Right cardiac atrium (tissue), 5 donors: ENCODE results near the gene SEZ6L2. TPM values are rescaled to one million over a fixed set of nuclear protein-coding genes. Genes with fewer than 3 reads are reported as not detected.
A peak's percentile ranks its signal among the peaks of the same experiment; 100 is the strongest.
"Not testable (repeated sequence)": the region's sequence is repeated elsewhere in the genome, so short reads cannot be mapped to it uniquely, and the experiment has no call there.

Experiments used
- ATAC-seq, 2 donors: fragments of 200-7000 bp; cut with Tn5 transposase; one replicate each; pipeline versions ENCODE4 v1.8.0 to v1.9.1; 2020; ENCODE audit warnings: moderate library complexity in 2 of 2, mild to moderate bottlenecking in 1 of 2
- DNase-seq, 3 donors: peaks; one replicate each; pipeline ENCODE4 v3.0.0-alpha.2; 2020
- H3K27ac ChIP-seq: one replicate; pipeline ENCODE4 v1.5.1; 2013; ENCODE audit warnings: mild to moderate bottlenecking, low read length, control low read depth, moderate library complexity
- H3K27me3 ChIP-seq: one replicate; pipeline ENCODE4 v1.6.1; 2013; ENCODE audit not compliant: control insufficient read depth, insufficient read depth
- H3K4me1 ChIP-seq: one replicate; pipeline ENCODE4 v1.6.1; 2013; ENCODE audit warnings: low read length; ENCODE audit not compliant: control insufficient read depth, insufficient read depth
- H3K4me3 ChIP-seq: one replicate; pipeline ENCODE4 v1.5.1; 2013; ENCODE audit warnings: low read length, control low read depth
- H3K9me3 ChIP-seq: one replicate; pipeline ENCODE4 v1.6.1; 2013; ENCODE audit warnings: low read length; ENCODE audit not compliant: control insufficient read depth
- WGBS: extraction: QIAGEN DNeasy Blood & Tissue Kit; methylation state at CpG from one replicate; pipeline ENCODE4 v1.1.7; 2013; 5-methylcytosine and 5-hydroxymethylcytosine counted together
- intact Hi-C, 4 donors: fragments of 100-400 bp; cut with DNase I; formaldehyde crosslinking; loops; one replicate each; pipeline versions ENCODE4 v1.11.0 to v1.14.0; 2022 to 2023
- polyA plus RNA-seq: library from polyadenylated mRNA; stranded (reverse); fragments of 200-250 nt; gene quantifications from one replicate; pipeline ENCODE4 v1.2.3, GENCODE V29; 2013
- total RNA-seq, 4 donors: library from RNA; stranded (reverse); fragmentation: NEBNext Ultra II Directional; extraction: Animal tissue kit (Norgen Biotek cat#: 25700); gene quantifications; one replicate each; pipeline ENCODE4 v1.2.1, GENCODE V29; 2021
- donor health status: healthy with polysubstance abuse.
- donor health status: DM: no; HTN: yes; CAD: no.
- donor health status: DM: no; HTN: no; CAD: no.
- donor health status: DM: no; HTN: yes; CAD: no; lungs with severe emphysema.
- donor health status: DM: yes; HTN: yes; CAD: no.

Gene SEZ6L2
- total and polyA plus RNA-seq, 5 donors: 0.36 to 3.6 (median 1.7) TPM

DNA sequence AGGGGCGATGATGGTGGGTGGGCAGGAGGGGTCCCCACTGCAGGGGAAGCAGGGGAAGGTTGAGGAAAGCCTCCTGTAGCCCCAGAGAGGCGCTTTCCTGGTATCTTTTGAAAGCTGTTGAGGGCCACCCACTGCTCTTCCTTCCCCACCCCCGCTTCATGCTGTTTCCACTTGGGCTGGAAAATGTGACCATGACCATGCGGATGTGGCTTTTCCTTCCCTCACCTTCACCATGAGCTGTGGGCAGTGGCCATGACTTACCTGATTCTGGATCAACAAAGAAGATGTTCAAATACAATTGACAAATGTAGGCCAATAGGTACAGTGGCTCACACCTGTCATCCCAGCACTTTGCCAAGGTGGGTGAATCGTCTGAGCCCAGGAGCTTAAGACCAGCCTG lies 65.3 kb downstream of the SEZ6L2 start:
- no peak overlapping the region for H3K27ac ChIP-seq
- no peak overlapping the region for H3K4me3 ChIP-seq
- H3K27me3 ChIP-seq: no peaks in the 10 kb centered on the region
- WGBS: 92% methylated on average over 5 of the region's 5 CpGs
- no peak for DNase-seq
- no peak for ATAC-seq
- intact Hi-C loops: no loop called here
- H3K4me1 ChIP-seq: no peaks in the 10 kb centered on the region
- H3K9me3 ChIP-seq: no peaks in the 10 kb centered on the region

DNA sequence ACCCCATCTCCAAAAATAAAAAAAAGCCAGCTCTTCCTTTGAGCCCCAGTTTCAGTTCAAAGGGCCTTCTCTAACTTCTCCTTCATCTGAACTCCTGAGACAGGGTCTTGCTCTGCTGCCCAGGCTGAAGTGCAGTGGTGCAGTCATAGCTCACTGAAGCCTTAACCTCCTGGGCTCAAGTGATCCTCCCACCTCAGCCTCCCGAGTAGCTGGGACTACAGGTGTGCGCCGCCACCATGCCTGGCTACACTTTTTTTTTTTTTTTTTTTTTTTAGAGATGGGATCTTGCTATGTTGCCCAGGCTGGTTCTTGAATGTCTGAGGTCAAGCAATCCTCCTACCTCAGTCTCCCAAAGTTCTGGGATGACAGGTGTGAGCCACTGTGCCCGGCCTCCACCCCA lies 66.1 kb downstream of the SEZ6L2 start:
- DNase-seq, H3K4me3 ChIP-seq, intact Hi-C loops, ATAC-seq, H3K4me1 ChIP-seq, H3K27ac ChIP-seq, H3K27me3 ChIP-seq, H3K9me3 ChIP-seq: not testable (repeated sequence)
- WGBS: 96% methylated on average over 4 of the region's 4 CpGs

DNA sequence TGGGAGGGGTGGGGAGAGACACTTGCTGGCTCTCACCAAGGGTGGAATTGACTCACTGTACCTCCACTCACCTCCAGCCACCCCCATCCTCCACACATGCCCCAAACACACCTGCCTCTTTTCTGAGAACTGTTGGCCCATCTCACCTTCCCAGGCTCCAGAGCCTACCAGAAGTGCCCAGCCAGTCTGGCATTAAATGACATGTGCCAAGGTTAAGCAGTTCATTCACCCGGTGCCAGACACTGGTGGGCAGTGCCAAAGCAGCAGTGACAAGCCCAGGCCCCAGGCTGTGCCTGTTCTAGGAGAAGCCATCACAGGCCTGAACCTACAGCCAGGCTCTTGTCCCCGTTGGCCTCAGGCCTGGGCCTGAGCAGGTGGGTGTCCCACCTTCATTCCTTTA lies 67.9 kb downstream of the SEZ6L2 start:
- intact Hi-C loops: no loop called here
- Histone ChIP-seq H3K27ac (no peak overlapping the region), H3K9me3 (no peaks in the 10 kb centered on the region), H3K27me3 (no peaks in the 10 kb centered on the region), H3K4me3 (no peak overlapping the region), H3K4me1 (no peaks in the 10 kb centered on the region)
- ATAC-seq (peak in 1 of 2 donors; percentile 16), DNase-seq (no peak)
- WGBS: 74% methylated on average over 2 of the region's 2 CpGs

DNA sequence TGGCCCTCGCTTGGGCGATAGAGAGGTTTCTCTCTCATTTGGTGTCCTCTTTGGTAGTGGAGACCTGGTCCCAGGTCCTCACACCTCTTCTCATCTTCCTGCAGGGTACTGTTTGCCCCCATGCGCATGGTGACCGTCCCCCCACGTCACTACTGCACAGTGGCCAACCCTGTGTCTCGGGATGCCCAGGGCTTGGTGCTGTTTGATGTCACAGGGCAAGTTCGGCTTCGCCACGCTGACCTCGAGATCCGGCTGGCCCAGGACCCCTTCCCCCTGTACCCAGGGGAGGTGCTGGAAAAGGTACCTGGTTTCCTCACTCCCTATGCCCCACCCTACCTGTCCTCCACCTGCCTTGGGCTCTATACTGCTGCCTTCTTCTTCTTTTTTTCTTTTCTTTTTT lies 68.6 kb downstream of the SEZ6L2 start:
- no peak for DNase-seq
- Histone ChIP-seq H3K27ac (no peak overlapping the region), H3K4me3 (no peak overlapping the region), H3K9me3 (no peaks in the 10 kb centered on the region), H3K27me3 (no peaks in the 10 kb centered on the region), H3K4me1 (peaks cover 5% of the 10 kb centered on the region)
- intact Hi-C loops: no loop called here
- 93% methylated on average over 11 of the region's 11 CpGs for WGBS
- ATAC-seq: no peak

DNA sequence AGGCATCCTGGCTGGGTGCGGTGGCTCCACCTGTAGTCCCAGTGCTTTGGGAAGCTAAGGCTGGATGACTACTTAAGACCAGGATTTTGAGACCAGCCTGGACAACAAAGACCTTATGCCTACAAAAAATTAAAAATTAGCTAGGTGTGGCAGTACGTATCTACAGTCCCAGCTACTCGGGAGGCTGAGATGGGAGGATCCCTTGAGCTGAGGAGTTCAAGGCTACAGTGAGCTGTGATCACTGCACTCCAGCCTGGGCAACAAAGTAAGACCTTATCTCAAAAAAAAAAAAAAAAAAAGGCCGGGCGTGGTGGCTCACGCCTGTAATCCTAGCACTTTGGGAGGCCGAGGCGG lies 73.0 kb downstream of the SEZ6L2 start:
- 89% methylated on average over 6 of the region's 8 CpGs for WGBS
- H3K9me3 ChIP-seq: no peaks in the 10 kb centered on the region
- H3K4me3 ChIP-seq: no peak overlapping the region
- peak overlapping the region; percentile 34 for H3K27ac ChIP-seq
- peaks cover 17% of the 10 kb centered on the region for H3K4me1 ChIP-seq
- H3K27me3 ChIP-seq: no peaks in the 10 kb centered on the region
- intact Hi-C loops: no loop called here
- ATAC-seq: no peak
- DNase-seq: no peak

DNA sequence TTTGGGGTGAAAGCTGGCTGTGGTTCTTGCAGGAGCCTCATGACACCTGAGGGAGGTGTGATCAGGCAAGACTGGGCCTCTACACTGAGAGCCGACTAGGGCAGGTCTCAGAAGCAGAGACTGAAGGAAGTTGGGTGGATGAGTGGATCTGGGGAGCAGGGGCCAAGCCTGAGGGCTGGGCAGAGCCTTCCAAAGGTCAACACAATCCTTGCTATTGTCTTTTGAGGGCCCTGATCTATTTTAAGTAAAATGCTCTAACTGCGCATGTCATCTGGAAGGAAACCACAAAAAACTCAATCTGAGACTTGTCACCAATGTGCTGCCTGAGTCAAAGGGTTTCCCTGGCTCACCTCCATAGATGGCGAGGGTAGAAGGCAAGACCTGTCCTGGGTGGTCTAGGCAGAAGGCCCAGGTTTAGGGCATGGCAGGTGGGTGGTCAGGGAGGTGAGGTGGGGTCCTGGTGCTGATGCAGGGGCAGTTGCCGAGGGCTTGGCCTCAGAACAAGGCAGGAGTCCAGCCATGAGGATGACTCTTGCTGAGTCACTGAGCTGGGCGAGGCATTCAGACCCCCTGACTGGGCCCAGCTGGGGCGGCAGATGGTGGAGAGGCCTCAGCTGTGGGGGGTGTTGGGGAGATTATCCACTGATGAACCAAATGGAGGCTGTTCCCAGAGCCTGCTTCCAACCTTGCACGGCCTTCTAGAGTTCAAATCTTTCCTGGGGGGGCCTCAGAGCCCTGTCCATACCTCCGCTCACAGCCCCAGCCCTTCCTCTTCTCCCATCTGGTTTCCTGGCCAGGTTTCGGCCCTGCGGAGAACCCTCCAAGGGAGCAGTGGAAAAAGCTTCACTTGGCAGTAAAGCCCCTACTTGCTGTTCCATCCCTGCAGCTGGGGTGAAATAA lies 74.0 kb downstream of the SEZ6L2 start:
- 43% methylated on average over 10 of the region's 10 CpGs for WGBS
- Histone ChIP-seq H3K9me3 (no peaks in the 10 kb centered on the region), H3K27me3 (no peaks in the 10 kb centered on the region), H3K27ac (peak overlapping the region; percentile 34), H3K4me3 (no peak overlapping the region), H3K4me1 (peaks cover 17% of the 10 kb centered on the region)
- peak; percentile 38 to 79 for ATAC-seq
- DNase-seq: peak; percentile 79 to 83 (median 80)
- intact Hi-C loops: no loop called here

DNA sequence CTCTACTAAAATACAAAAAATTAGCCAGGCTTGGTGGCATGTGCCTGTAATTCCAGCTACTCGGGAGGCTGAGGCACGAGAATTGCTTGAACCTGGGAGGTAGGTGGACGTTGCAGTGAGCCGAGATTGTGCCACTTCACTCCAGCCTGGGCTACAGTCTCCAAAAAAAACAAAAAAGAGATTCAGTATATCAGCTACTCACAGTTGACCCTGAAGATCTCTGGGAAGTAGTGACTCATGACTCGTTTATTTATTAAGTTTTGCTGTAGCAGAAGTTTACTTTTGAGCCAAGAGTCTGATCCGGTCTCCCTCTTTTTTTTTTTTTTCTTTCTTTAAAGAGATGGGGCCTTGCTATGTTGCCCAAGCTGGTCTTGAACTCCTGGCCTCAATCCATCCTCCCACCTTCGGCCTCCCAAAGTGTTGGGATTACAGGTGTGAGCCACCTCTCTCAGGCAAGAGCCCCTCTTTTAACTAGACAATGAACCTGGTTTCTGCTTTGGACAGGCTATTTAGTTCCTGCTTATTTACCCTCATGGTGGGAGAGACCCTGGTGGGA lies 74.7 kb downstream of the SEZ6L2 start:
- Histone ChIP-seq H3K27ac (peak overlapping the region; percentile 34), H3K4me3 (no peak overlapping the region), H3K27me3 (no peaks in the 10 kb centered on the region), H3K4me1 (peaks cover 17% of the 10 kb centered on the region), H3K9me3 (no peaks in the 10 kb centered on the region)
- 35% methylated on average over 7 of the region's 7 CpGs for WGBS
- DNase-seq (peak in 1 of 3 donors; percentile 45), ATAC-seq (peak; percentile 53 to 71)
- intact Hi-C loops: no loop called here

DNA sequence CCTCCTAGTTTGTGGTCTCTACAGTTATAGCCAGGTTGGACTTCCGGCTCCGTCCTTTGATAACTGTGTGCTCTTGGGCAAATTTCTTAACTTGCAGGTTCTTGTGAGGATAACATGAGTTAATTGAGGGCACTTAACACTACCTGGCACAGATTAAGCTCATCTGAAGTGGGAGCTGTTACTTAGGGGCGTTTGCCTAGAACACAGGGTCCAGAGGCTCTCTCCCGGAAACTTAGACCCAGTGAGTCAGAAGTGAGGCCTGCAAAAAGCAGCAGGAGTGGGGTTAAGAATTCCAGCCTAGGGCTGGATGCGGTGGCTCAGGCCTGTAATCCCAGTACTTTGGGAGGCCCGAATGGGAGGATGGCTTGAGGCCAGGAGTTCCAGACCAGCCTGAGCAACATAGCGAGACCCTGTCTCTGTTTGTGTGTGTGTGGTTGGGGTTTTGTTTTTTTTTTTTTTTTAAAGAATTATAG lies 77.7 kb downstream of the SEZ6L2 start:
- Histone ChIP-seq H3K27ac (peak overlapping the region; percentile 82), H3K27me3 (no peaks in the 10 kb centered on the region), H3K4me1 (peaks cover 19% of the 10 kb centered on the region), H3K9me3 (no peaks in the 10 kb centered on the region), H3K4me3 (peak overlapping the region; percentile 81)
- ATAC-seq: peak in 1 of 2 donors; percentile 9
- peak in 1 of 3 donors; percentile 59 for DNase-seq
- WGBS: 51% methylated on average over 7 of the region's 7 CpGs
- intact Hi-C loops: no loop called here

Other genes with a start within 250 kb of the SEZ6L2 start
- gene SPN, start 236.3 kb downstream of the SEZ6L2 start, total RNA-seq: 1 to 10 TPM; 1.3 to 3.4 (median 2.9) TPM
- 2.6 TPM for gene SPN, start 236.3 kb downstream of the SEZ6L2 start, polyA plus RNA-seq
- 10 to 100 TPM; 20.4 to 53.5 (median 39.7) TPM for gene QPRT, start 220.4 kb downstream of the SEZ6L2 start, total RNA-seq
- gene QPRT, start 220.4 kb downstream of the SEZ6L2 start, polyA plus RNA-seq: 44.3 TPM
- 1 to 10 TPM in 1 of 4 donors, under 1 TPM in 3; 0.62 to 1.1 (median 0.73) TPM for gene C16orf54, start 153.6 kb downstream of the SEZ6L2 start, total RNA-seq
- gene C16orf54, start 153.6 kb downstream of the SEZ6L2 start, polyA plus RNA-seq: 0.23 TPM
- not detected for gene ZG16, start 121.3 kb downstream of the SEZ6L2 start, total RNA-seq
- gene ZG16, start 121.3 kb downstream of the SEZ6L2 start, polyA plus RNA-seq: not detected
- gene KIF22, start 108.8 kb downstream of the SEZ6L2 start, total RNA-seq: 10 to 100 TPM; 19.0 to 53.8 (median 41.6) TPM
- gene KIF22, start 108.8 kb downstream of the SEZ6L2 start, polyA plus RNA-seq: 89.6 TPM
- gene MAZ, start 93.0 kb downstream of the SEZ6L2 start, total RNA-seq: 100 to 1,000 TPM in 3 of 4 donors, 10 to 100 TPM in 1; 82.3 to 113 (median 104) TPM
- 69.3 TPM for gene MAZ, start 93.0 kb downstream of the SEZ6L2 start, polyA plus RNA-seq
- 1 to 10 TPM; 2.5 to 5.0 (median 4.4) TPM for gene PRRT2, start 87.4 kb downstream of the SEZ6L2 start, total RNA-seq
- 4.8 TPM for gene PRRT2, start 87.4 kb downstream of the SEZ6L2 start, polyA plus RNA-seq
- gene PAGR1, start 83.4 kb downstream of the SEZ6L2 start, total RNA-seq: 10 to 100 TPM; 13.7 to 20.3 (median 15.2) TPM
- gene PAGR1, start 83.4 kb downstream of the SEZ6L2 start, polyA plus RNA-seq: 33.8 TPM
- 10 to 100 TPM; 48.2 to 73.9 (median 64.0) TPM for gene MVP, start 79.1 kb downstream of the SEZ6L2 start, total RNA-seq
- 50.6 TPM for gene MVP, start 79.1 kb downstream of the SEZ6L2 start, polyA plus RNA-seq
- 100 to 1,000 TPM in 2 of 4 donors, 10 to 100 TPM in 2; 86.7 to 109 (median 99.1) TPM for gene CDIPT, start 36.3 kb downstream of the SEZ6L2 start, total RNA-seq
- gene CDIPT, start 36.3 kb downstream of the SEZ6L2 start, polyA plus RNA-seq: 106 TPM
- under 1 TPM in 3 of 4 donors, not detected in 1; 0.24 to 0.50 (median 0.28) TPM for gene ASPHD1, start 938 bp upstream of the SEZ6L2 start, total RNA-seq
- 0.14 TPM for gene ASPHD1, start 938 bp upstream of the SEZ6L2 start, polyA plus RNA-seq
- 10 to 100 TPM in 2 of 4 donors, 1 to 10 TPM in 2; 7.3 to 12.8 (median 9.2) TPM for gene KCTD13, start 26.7 kb upstream of the SEZ6L2 start, total RNA-seq
- 7.1 TPM for gene KCTD13, start 26.7 kb upstream of the SEZ6L2 start, polyA plus RNA-seq
- 10 to 100 TPM; 79.7 to 90.4 (median 82.1) TPM for gene TMEM219, start 62.5 kb upstream of the SEZ6L2 start, total RNA-seq
- gene TMEM219, start 62.5 kb upstream of the SEZ6L2 start, polyA plus RNA-seq: 97.4 TPM
- 10 to 100 TPM; 37.2 to 40.1 (median 39.4) TPM for gene TAOK2, start 74.3 kb upstream of the SEZ6L2 start, total RNA-seq
- gene TAOK2, start 74.3 kb upstream of the SEZ6L2 start, polyA plus RNA-seq: 38.3 TPM
- 10 to 100 TPM; 11.6 to 21.7 (median 17.5) TPM for gene HIRIP3, start 96.1 kb upstream of the SEZ6L2 start, total RNA-seq
- gene HIRIP3, start 96.1 kb upstream of the SEZ6L2 start, polyA plus RNA-seq: 19.1 TPM
- 10 to 100 TPM; 32.7 to 44.6 (median 37.1) TPM for gene INO80E, start 96.7 kb upstream of the SEZ6L2 start, total RNA-seq
- 59.1 TPM for gene INO80E, start 96.7 kb upstream of the SEZ6L2 start, polyA plus RNA-seq
- under 1 TPM; 0.40 to 0.59 (median 0.47) TPM for gene DOC2A, start 111.5 kb upstream of the SEZ6L2 start, total RNA-seq
- gene DOC2A, start 111.5 kb upstream of the SEZ6L2 start, polyA plus RNA-seq: 0.77 TPM
- not detected for gene C16orf92, start 123.6 kb upstream of the SEZ6L2 start, total RNA-seq
- not detected for gene C16orf92, start 123.6 kb upstream of the SEZ6L2 start, polyA plus RNA-seq
- not detected for gene TLCD3B, start 131.7 kb upstream of the SEZ6L2 start, total RNA-seq
- not detected for gene TLCD3B, start 131.7 kb upstream of the SEZ6L2 start, polyA plus RNA-seq
- gene ALDOA, start 166.2 kb upstream of the SEZ6L2 start, total RNA-seq: 1,000 to 10,000 TPM; 2,625 to 3,581 (median 3,363) TPM
- gene ALDOA, start 166.2 kb upstream of the SEZ6L2 start, polyA plus RNA-seq: 3,115 TPM
- 10 to 100 TPM; 31.3 to 40.8 (median 36.0) TPM for gene PPP4C, start 176.4 kb upstream of the SEZ6L2 start, total RNA-seq
- gene PPP4C, start 176.4 kb upstream of the SEZ6L2 start, polyA plus RNA-seq: 51.8 TPM
- 1 to 10 TPM in 2 of 4 donors, under 1 TPM in 2; 0.67 to 1.2 (median 1.0) TPM for gene TBX6, start 192.4 kb upstream of the SEZ6L2 start, total RNA-seq
- 0.93 TPM for gene TBX6, start 192.4 kb upstream of the SEZ6L2 start, polyA plus RNA-seq
- gene YPEL3, start 196.7 kb upstream of the SEZ6L2 start, total RNA-seq: 10 to 100 TPM; 54.4 to 79.2 (median 71.2) TPM
- 118 TPM for gene YPEL3, start 196.7 kb upstream of the SEZ6L2 start, polyA plus RNA-seq
- gene GDPD3, start 214.0 kb upstream of the SEZ6L2 start, total RNA-seq: 1 to 10 TPM; 1.3 to 3.7 (median 3.2) TPM
- gene GDPD3, start 214.0 kb upstream of the SEZ6L2 start, polyA plus RNA-seq: 2.6 TPM
- gene MAPK3, start 223.7 kb upstream of the SEZ6L2 start, total RNA-seq: 10 to 100 TPM; 55.9 to 67.8 (median 64.3) TPM
- 78.1 TPM for gene MAPK3, start 223.7 kb upstream of the SEZ6L2 start, polyA plus RNA-seq